Karpas-422 (cell line): Measurements from ENCODE around the gene SCIN. TPM values are rescaled to one million over a fixed set of nuclear protein-coding genes. Genes with fewer than 3 reads are reported as not detected.
"Not testable (repeated sequence)": the region's sequence is repeated elsewhere in the genome, so short reads cannot be mapped to it uniquely, and the experiment has no call there.

Experiments
- DNase-seq: peaks from one replicate; pipeline ENCODE4 v3.0.0-alpha.2; 2015
- H2AFZ ChIP-seq: fragments of 200-600 bp; sonication (generic); 2 replicates; pipeline ENCODE4 v1.6.1; 2014; ENCODE audit warnings: antibody characterized with exemption, low read length, mixed read lengths
- H3K27ac ChIP-seq: fragments of 200-600 bp; sonication (generic); 2 replicates; pipeline ENCODE4 v1.5.1; 2014; ENCODE audit warnings: mild to moderate bottlenecking, low read length, moderate library complexity
- H3K27me3 ChIP-seq: fragments of 200-600 bp; sonication (generic); 2 replicates; pipeline ENCODE4 v1.6.1; 2014; ENCODE audit warnings: low read length, mixed read lengths
- H3K36me3 ChIP-seq: fragments of 200-600 bp; sonication (generic); 2 replicates; pipeline ENCODE4 v1.6.1; 2014; ENCODE audit warnings: low read length, mixed read lengths; ENCODE audit not compliant: insufficient read depth
- H3K4me1 ChIP-seq: fragments of 200-600 bp; sonication (generic); 2 replicates; pipeline ENCODE4 v1.6.1; 2014; ENCODE audit warnings: mild to moderate bottlenecking, low read length, mixed read lengths
- H3K4me2 ChIP-seq: fragments of 200-600 bp; sonication (generic); 2 replicates; pipeline ENCODE4 v1.6.1; 2014; ENCODE audit warnings: low read length, low read depth, mild to moderate bottlenecking; ENCODE audit not compliant: poor library complexity, severe bottlenecking
- H3K4me3 ChIP-seq: fragments of 200-600 bp; sonication (generic); 2 replicates; pipeline ENCODE4 v1.5.1; 2014; ENCODE audit warnings: mild to moderate bottlenecking, antibody characterized with exemption, low read length, mixed read lengths
- H3K79me2 ChIP-seq: fragments of 200-600 bp; sonication (generic); 2 replicates; pipeline ENCODE4 v1.6.1; 2014; ENCODE audit warnings: mild to moderate bottlenecking, low read length, mixed read lengths
- H3K9ac ChIP-seq: fragments of 200-600 bp; sonication (generic); 2 replicates; pipeline ENCODE4 v1.6.0; 2014; ENCODE audit warnings: low read length
- H3K9me2 ChIP-seq: fragments of 200-600 bp; sonication (generic), shearing (Covaris generic); replicated peaks from 2 replicates; pipeline ENCODE4 v1.6.0; 2014; ENCODE audit warnings: mild to moderate bottlenecking, low read length, moderate library complexity; ENCODE audit not compliant: insufficient read depth
- H3K9me3 ChIP-seq: fragments of 300-700, 200-600 bp; sonication (generic); 2 replicates; pipeline ENCODE4 v1.6.1; 2014; ENCODE audit warnings: low read length, mixed read lengths
- H4K20me1 ChIP-seq: fragments of 200-600 bp; sonication (generic); 2 replicates; pipeline ENCODE4 v1.6.1; 2014; ENCODE audit warnings: mild to moderate bottlenecking, antibody characterized with exemption, low read length, low read depth; ENCODE audit not compliant: insufficient read depth
- total RNA-seq: library from RNA; depleted of rRNA; stranded (reverse); fragments of >200 nt; shearing (Covaris generic); gene quantifications from 2 replicates; pipeline ENCODE4 v1.2.3, GENCODE V29; 2014; ENCODE audit warnings: low replicate concordance

The SCIN gene
- total RNA-seq, 1 experiment from 2014 or later: not detected

GRCh38 chr7:12540850-12541249, 29.7 kb upstream of the SCIN start:
- DNase-seq: peak; percentile 19
- no peaks in the 10 kb centered on the region for H4K20me1 ChIP-seq
- no peaks in the 10 kb centered on the region for H3K79me2 ChIP-seq
- H3K4me1 ChIP-seq: no peaks in the 10 kb centered on the region
- no peak overlapping the region for H3K9ac ChIP-seq
- no peaks in the 10 kb centered on the region; the same call in 1 of the 2 replicates for H3K27me3 ChIP-seq
- no peak overlapping the region for H3K4me2 ChIP-seq
- H3K9me3 ChIP-seq: no peaks in the 10 kb centered on the region
- no peaks in the 10 kb centered on the region for H3K36me3 ChIP-seq
- H3K27ac ChIP-seq: no peak overlapping the region
- no peaks in the 10 kb centered on the region for H3K9me2 ChIP-seq
- no peak overlapping the region for H2AFZ ChIP-seq
- H3K4me3 ChIP-seq: no peak overlapping the region

GRCh38 chr7:12543586-12543985, 26.9 kb upstream of the SCIN start:
- Histone ChIP-seq H2AFZ (no peak overlapping the region), H3K9me2 (no peaks in the 10 kb centered on the region), H3K27ac (no peak overlapping the region), H3K4me1 (no peaks in the 10 kb centered on the region), H3K4me2 (no peak overlapping the region), H3K4me3 (no peak overlapping the region), H4K20me1 (no peaks in the 10 kb centered on the region), H3K27me3 (no peaks in the 10 kb centered on the region; the same call in 1 of the 2 replicates), H3K9me3 (no peaks in the 10 kb centered on the region), H3K9ac (no peak overlapping the region), H3K79me2 (no peaks in the 10 kb centered on the region), H3K36me3 (no peaks in the 10 kb centered on the region)
- DNase-seq: no peak

DNA sequence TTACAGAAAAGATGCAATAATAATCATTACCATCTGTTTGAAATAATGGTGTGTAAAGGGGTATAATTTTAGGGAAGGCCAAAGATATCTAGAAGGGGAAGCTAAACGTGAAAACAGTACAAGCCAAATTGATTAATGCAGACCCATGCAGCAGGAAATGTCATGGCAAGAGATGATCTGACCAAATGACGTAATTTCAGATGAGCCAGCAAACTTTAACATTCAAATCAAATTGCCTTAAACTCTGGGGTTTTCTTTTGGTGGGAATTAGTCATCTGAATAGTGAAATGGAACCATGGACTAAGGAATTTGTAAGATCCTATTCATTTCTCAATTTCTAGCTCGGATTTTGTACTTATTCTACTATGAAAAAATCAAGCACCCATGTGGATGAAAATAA, 21.4 kb upstream of the SCIN start:
- Histone ChIP-seq H3K9me3 (no peaks in the 10 kb centered on the region), H3K79me2 (no peaks in the 10 kb centered on the region), H3K4me3 (no peak overlapping the region), H3K9me2 (no peaks in the 10 kb centered on the region), H4K20me1 (no peaks in the 10 kb centered on the region), H3K4me2 (no peak overlapping the region), H2AFZ (no peak overlapping the region), H3K36me3 (no peaks in the 10 kb centered on the region), H3K27me3 (no peaks in the 10 kb centered on the region), H3K9ac (no peak overlapping the region), H3K4me1 (no peaks in the 10 kb centered on the region), H3K27ac (no peak overlapping the region)
- DNase-seq: no peak

DNA sequence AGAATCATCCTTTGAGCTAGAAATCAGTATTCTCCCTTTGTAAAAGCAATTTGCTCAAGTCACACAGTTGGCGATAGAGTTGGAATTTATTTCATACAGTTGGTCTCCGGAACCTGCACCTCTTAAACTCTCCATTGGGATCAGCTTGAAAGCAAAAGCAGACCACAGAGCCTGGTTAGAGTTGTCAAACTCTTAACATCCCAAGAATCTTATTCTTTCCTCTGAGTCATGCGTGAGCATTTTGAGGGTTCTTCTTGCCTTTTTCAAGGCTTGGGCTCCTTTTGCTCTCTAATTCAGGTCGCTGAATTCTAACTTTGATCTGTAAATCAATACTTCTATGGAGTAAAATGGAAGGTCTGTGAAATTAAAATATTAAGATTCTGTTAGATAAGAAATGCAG, 19.6 kb upstream of the SCIN start:
- Histone ChIP-seq H4K20me1 (no peaks in the 10 kb centered on the region), H3K79me2 (no peaks in the 10 kb centered on the region), H3K4me3 (no peak overlapping the region), H3K4me2 (no peak overlapping the region), H3K36me3 (no peaks in the 10 kb centered on the region), H3K27me3 (no peaks in the 10 kb centered on the region), H2AFZ (no peak overlapping the region), H3K9me3 (no peaks in the 10 kb centered on the region), H3K9ac (no peak overlapping the region), H3K27ac (no peak overlapping the region), H3K4me1 (no peaks in the 10 kb centered on the region), H3K9me2 (no peaks in the 10 kb centered on the region)
- no peak for DNase-seq

DNA sequence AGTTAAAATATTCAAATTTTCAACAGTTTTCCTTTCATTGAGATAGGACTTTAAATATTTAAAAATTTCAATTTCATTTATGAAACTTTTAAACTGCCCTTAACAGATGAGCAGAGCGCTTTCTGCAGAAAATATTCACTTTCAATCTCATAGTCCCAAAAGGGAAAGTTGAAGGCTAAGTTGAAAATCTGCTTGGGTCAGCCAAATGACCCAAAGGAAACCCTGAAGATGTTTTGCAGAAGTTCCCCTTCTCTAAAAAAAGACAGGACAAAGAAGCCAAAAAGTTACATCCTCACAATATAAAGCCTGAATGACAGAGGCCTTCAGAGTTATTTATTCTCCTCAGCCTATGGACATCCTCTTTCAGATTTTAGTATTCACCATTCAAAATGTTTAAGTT, 17.6 kb upstream of the SCIN start:
- no peaks in the 10 kb centered on the region for H3K4me1 ChIP-seq
- no peak overlapping the region for H3K4me2 ChIP-seq
- no peak overlapping the region for H3K27ac ChIP-seq
- no peaks in the 10 kb centered on the region for H3K27me3 ChIP-seq
- no peaks in the 10 kb centered on the region for H3K9me2 ChIP-seq
- DNase-seq: no peak
- H2AFZ ChIP-seq: no peak overlapping the region
- H3K9me3 ChIP-seq: no peaks in the 10 kb centered on the region
- H3K9ac ChIP-seq: no peak overlapping the region
- no peaks in the 10 kb centered on the region for H3K79me2 ChIP-seq
- no peaks in the 10 kb centered on the region for H3K36me3 ChIP-seq
- no peak overlapping the region for H3K4me3 ChIP-seq
- H4K20me1 ChIP-seq: no peaks in the 10 kb centered on the region

DNA sequence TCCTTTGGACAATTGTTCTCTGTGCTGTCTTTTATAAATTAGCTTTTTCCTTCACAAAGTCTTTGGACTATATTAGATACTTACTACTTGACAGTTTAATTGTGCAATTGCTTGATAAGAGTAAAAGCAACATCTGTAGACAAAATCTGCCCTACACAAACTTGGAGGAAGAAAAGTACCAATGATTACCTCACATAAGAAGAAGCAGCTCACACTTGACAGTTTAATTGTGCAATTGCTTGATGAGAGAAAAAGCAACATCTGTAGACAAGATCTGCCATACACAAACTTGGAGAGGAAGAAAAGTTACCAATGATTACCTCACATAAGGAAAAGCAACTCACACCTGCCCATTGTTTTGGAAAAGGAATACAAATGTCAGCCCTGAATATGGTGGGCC, 17.1 kb upstream of the SCIN start:
- no peaks in the 10 kb centered on the region for H4K20me1 ChIP-seq
- H3K4me1 ChIP-seq: no peaks in the 10 kb centered on the region
- no peak overlapping the region for H3K4me3 ChIP-seq
- no peak for DNase-seq
- no peak overlapping the region for H3K4me2 ChIP-seq
- no peaks in the 10 kb centered on the region for H3K36me3 ChIP-seq
- no peak overlapping the region for H2AFZ ChIP-seq
- no peaks in the 10 kb centered on the region for H3K9me2 ChIP-seq
- no peak overlapping the region for H3K9ac ChIP-seq
- no peaks in the 10 kb centered on the region for H3K79me2 ChIP-seq
- no peaks in the 10 kb centered on the region for H3K9me3 ChIP-seq
- H3K27ac ChIP-seq: no peak overlapping the region
- H3K27me3 ChIP-seq: no peaks in the 10 kb centered on the region

DNA sequence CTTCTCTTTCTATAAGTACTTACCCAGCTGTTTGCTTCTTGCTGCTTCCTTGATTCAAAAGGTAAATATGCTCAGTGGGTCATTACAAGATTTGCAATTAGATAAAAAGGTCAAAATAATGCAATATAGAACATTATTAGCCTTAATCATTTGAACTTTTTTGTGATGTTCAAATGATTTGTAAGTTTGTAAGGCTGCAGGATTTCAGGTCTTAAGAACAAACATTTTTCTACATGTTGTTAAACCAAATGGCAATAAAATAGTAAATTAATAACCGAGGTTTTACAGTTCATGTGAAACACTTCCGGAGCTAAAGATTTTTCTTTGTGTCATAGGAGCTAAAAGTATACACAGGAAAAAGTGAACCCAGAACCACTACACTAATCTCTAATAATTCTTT, 16.2 kb upstream of the SCIN start:
- no peak for DNase-seq
- Histone ChIP-seq H3K4me2 (no peak overlapping the region), H4K20me1 (no peaks in the 10 kb centered on the region)

GRCh38 chr7:12554872-12555271, 15.6 kb upstream of the SCIN start:
- H3K9me2 ChIP-seq: no peaks in the 10 kb centered on the region
- no peaks in the 10 kb centered on the region for H3K4me1 ChIP-seq
- no peak for DNase-seq
- no peaks in the 10 kb centered on the region for H3K36me3 ChIP-seq
- no peaks in the 10 kb centered on the region for H4K20me1 ChIP-seq
- H3K27ac ChIP-seq: no peak overlapping the region
- H3K9me3 ChIP-seq: no peaks in the 10 kb centered on the region
- H3K4me2 ChIP-seq: no peak overlapping the region
- H3K79me2 ChIP-seq: no peaks in the 10 kb centered on the region
- H2AFZ ChIP-seq: no peak overlapping the region
- no peak overlapping the region for H3K9ac ChIP-seq
- no peak overlapping the region for H3K4me3 ChIP-seq
- no peaks in the 10 kb centered on the region for H3K27me3 ChIP-seq

More for the DNA sequence above, 16.2 kb upstream of the SCIN start:
- Histone ChIP-seq H3K4me1 (no peaks in the 10 kb centered on the region), H3K9ac (no peak overlapping the region), H3K27me3 (no peaks in the 10 kb centered on the region), H3K79me2 (no peaks in the 10 kb centered on the region), H3K27ac (no peak overlapping the region), H3K9me2 (no peaks in the 10 kb centered on the region), H3K4me3 (no peak overlapping the region), H3K9me3 (no peaks in the 10 kb centered on the region), H2AFZ (no peak overlapping the region), H3K36me3 (no peaks in the 10 kb centered on the region)

- H3K4me2 ChIP-seq, H3K9ac ChIP-seq, H2AFZ ChIP-seq, H3K4me1 ChIP-seq, H3K9me2 ChIP-seq, H3K36me3 ChIP-seq, H3K27me3 ChIP-seq, H3K4me3 ChIP-seq, DNase-seq, H3K79me2 ChIP-seq, H3K9me3 ChIP-seq, H4K20me1 ChIP-seq, H3K27ac ChIP-seq: not testable (repeated sequence)
Measured at GRCh38 chr7:12555695-12556094, 14.8 kb upstream of the SCIN start.
